ENCODE measurements around the gene GOLGA6L2.
"Not testable (repeated sequence)": the region's sequence is repeated elsewhere in the genome, so short reads cannot be mapped to it uniquely, and the experiment has no call there.

Gene GOLGA6L2

DNA sequence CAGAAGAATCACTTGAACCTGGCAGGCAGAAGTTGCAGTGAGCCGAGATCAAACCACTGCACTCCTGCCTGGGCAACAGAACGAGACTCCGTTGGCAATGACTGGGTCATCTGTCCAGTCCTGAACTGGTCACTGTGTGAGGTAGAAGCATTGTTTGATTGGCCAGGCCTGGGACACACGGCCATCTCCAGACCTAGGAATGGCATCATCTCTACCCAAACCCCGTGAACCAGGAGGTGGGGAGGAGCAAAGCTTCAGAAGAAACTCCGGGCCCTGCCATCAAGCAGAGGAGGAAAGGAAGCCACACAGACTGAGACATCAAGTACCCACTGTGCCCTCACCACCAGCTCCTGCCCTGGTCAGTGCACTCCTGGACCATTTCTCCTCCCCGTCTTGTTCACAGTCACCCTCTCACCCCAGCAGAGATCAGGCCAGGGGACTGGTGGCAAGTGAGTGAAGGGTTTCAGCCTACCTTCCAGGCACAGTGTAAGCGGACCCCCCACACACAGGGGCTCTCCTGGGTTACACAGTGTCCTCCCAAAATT, 31.6 kb downstream of the GOLGA6L2 start:
- no peak for DNase-seq (ENCODE audit: low read depth, low spot score)
- TF ChIP-seq SUZ12 (IDR thresholded peaks at IDR 0.05; ENCODE audit: extremely low read depth, insufficient read depth, insufficient read length) (no peak), ZNF274 (IDR thresholded peaks at IDR 0.05; ENCODE audit: low read depth, low read length) (no peak), YY1 (IDR thresholded peaks at IDR 0.05; ENCODE audit: insufficient read depth, insufficient read length) (no peak)
- Histone ChIP-seq H3K36me3 (ENCODE audit: insufficient read depth, insufficient read length, low read length) (no peaks in the 10 kb centered on the region), H3K9me3 (ENCODE audit: insufficient read depth, low read length) (no peaks in the 10 kb centered on the region), H3K27me3 (ENCODE audit: insufficient read depth, insufficient read length) (no peaks in the 10 kb centered on the region), H3K4me1 (ENCODE audit: insufficient read depth, insufficient read length) (no peaks in the 10 kb centered on the region), H3K4me3 (ENCODE audit: insufficient read length, low read depth) (no peak overlapping the region), H3K9ac (ENCODE audit: insufficient read length, low read depth) (no peak overlapping the region)

DNA sequence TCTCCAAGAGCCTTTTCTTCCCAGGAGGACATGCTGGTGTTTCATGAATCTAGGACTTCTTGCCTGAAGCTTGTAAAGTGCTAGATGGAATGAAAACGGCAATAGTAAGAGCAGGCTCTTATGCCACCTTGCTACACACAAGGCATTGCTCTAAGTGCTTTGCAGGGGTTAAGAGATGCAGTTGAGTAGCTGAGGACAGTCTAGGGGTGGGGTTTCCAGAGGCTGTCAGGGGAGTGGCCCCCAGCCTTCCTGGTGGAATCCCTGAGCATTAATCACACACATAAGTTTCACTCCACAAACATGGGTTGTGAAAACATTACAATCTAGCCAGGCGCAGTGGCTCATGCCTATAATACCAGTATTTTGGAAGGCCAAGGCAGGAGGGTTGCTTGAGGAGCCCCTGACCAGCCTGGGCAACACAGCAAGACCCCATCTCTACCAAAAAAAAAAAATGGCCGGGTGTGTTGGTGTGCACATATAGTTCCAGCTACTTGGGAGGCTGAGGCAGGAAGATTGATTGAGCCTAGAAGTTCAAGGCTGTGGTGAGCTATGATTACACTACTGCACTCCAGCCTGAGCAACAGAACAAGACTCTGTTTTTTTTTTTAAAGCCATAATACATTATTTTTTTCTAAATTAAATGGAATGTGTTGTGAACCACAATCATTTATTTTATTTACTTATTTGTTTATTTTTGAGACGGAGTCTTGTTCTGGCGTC, 34.0 kb downstream of the GOLGA6L2 start:
- not testable (repeated sequence) for DNase-seq (ENCODE audit: low read depth, low spot score); H3K4me3 ChIP-seq (ENCODE audit: insufficient read length, low read depth); H3K36me3 ChIP-seq (ENCODE audit: insufficient read depth, insufficient read length, low read length); H3K9ac ChIP-seq (ENCODE audit: insufficient read length, low read depth); H3K27me3 ChIP-seq (ENCODE audit: insufficient read depth, insufficient read length); H3K9me3 ChIP-seq (ENCODE audit: insufficient read depth, low read length); H3K4me1 ChIP-seq (ENCODE audit: insufficient read depth, insufficient read length)

DNA sequence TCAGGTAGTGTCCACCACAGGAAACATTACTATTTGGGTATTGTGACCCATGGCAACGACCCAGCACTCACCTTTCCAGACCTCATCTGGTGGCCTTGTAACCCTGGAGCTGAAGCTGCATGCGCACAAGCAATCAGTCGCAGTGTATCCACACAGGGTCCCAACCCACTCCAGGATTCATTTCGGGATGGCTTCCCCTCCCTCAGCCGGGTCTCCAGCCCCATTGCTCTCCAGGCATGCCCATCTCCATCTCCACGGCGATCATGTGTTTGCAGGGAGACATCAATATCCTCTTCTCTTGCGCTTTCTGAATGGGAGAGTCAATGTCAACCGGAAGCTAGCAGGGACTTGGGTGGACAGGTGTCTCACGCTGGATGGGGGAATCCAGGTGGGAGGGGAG, 35.2 kb downstream of the GOLGA6L2 start:
- DNase-seq (ENCODE audit: low read depth, low spot score) = no peak
- Histone ChIP-seq H3K27me3 (ENCODE audit: insufficient read depth, insufficient read length) (no peaks in the 10 kb centered on the region), H3K36me3 (ENCODE audit: insufficient read depth, insufficient read length, low read length) (no peaks in the 10 kb centered on the region), H3K4me3 (ENCODE audit: insufficient read length, low read depth) (no peak overlapping the region), H3K9me3 (ENCODE audit: insufficient read depth, low read length) (no peaks in the 10 kb centered on the region), H3K4me1 (ENCODE audit: insufficient read depth, insufficient read length) (no peaks in the 10 kb centered on the region), H3K9ac (ENCODE audit: insufficient read length, low read depth) (no peak overlapping the region)
- TF ChIP-seq YY1 (IDR thresholded peaks at IDR 0.05; ENCODE audit: insufficient read depth, insufficient read length) (no peak), SUZ12 (IDR thresholded peaks at IDR 0.05; ENCODE audit: extremely low read depth, insufficient read depth, insufficient read length) (no peak), ZNF274 (IDR thresholded peaks at IDR 0.05; ENCODE audit: low read depth, low read length) (no peak)

DNA sequence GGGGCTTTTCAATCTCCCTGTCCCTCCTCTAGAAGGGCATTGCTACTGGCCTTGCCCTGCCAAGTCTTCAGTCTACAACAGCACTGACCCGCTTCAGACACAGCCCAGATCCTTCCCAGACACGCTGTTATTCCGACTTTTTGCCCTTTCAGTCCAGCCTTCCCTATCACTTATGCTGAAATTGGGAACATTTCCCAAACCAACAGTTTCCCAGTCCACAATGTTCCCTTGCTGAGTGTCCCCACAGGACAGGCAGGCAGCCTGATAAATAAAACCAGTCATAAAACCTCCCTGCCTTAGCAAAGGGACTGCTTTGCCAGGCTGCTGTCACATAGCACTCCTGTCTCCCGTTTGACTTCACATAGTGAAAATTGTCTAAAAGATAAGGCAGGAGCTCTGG, 43.5 kb downstream of the GOLGA6L2 start:
- Histone ChIP-seq H3K27me3 (ENCODE audit: insufficient read depth, insufficient read length) (no peaks in the 10 kb centered on the region), H3K4me1 (ENCODE audit: insufficient read depth, insufficient read length) (no peaks in the 10 kb centered on the region), H3K4me3 (ENCODE audit: insufficient read length, low read depth) (no peak overlapping the region), H3K9me3 (ENCODE audit: insufficient read depth, low read length) (no peaks in the 10 kb centered on the region), H3K36me3 (ENCODE audit: insufficient read depth, insufficient read length, low read length) (no peaks in the 10 kb centered on the region), H3K9ac (ENCODE audit: insufficient read length, low read depth) (no peak overlapping the region)
- DNase-seq (ENCODE audit: low read depth, low spot score) = no peak
- TF ChIP-seq SUZ12 (IDR thresholded peaks at IDR 0.05; ENCODE audit: extremely low read depth, insufficient read depth, insufficient read length) (no peak), ZNF274 (IDR thresholded peaks at IDR 0.05; ENCODE audit: low read depth, low read length) (no peak), YY1 (IDR thresholded peaks at IDR 0.05; ENCODE audit: insufficient read depth, insufficient read length) (no peak)

DNA sequence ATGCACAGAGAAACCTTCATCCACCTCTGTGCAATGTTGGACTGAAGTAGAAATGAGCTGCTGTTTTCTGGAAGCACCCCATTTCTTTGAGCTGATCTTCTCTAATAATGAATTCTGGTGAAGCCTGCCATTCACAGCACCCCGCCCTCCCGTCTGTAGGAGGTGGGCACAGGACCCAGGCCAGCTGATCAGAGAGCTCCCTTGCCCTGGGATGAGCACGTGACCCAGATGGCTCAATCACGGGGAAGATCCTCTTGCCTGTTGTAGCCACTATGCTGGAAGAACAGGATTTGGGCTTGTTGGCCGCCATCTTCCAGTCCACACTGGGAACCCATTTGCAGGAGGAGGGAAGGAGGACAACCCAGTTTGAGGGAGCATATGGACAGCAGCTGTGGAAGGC, 44.5 kb downstream of the GOLGA6L2 start:
- TF ChIP-seq SUZ12 (IDR thresholded peaks at IDR 0.05; ENCODE audit: extremely low read depth, insufficient read depth, insufficient read length) (no peak), ZNF274 (IDR thresholded peaks at IDR 0.05; ENCODE audit: low read depth, low read length) (no peak), YY1 (IDR thresholded peaks at IDR 0.05; ENCODE audit: insufficient read depth, insufficient read length) (no peak)
- Histone ChIP-seq H3K9ac (ENCODE audit: insufficient read length, low read depth) (no peak overlapping the region), H3K36me3 (ENCODE audit: insufficient read depth, insufficient read length, low read length) (no peaks in the 10 kb centered on the region), H3K4me3 (ENCODE audit: insufficient read length, low read depth) (no peak overlapping the region), H3K4me1 (ENCODE audit: insufficient read depth, insufficient read length) (no peaks in the 10 kb centered on the region), H3K27me3 (ENCODE audit: insufficient read depth, insufficient read length) (no peaks in the 10 kb centered on the region), H3K9me3 (ENCODE audit: insufficient read depth, low read length) (no peaks in the 10 kb centered on the region)
- DNase-seq (ENCODE audit: low read depth, low spot score) = no peak

DNA sequence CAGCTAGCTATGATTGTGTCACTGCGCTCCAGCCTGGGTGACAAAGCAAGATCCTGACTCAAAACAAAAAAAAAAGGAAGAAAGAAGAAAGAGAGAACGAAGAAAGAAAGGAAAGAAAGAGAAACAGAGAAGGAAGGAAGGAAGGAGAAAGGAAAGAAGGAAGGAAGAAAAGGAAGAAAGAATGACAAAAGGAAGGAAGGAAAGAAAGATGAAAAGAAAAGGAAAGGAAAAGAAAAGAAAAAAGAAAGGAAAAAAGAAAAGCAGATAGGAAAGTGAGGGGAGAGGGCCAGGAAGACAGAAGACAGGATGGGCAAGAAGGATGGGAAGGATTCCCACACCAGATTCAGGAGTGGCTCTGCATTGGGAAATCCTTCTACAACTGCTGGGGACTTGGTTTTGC, 44.9 kb downstream of the GOLGA6L2 start:
- Histone ChIP-seq H3K27me3 (ENCODE audit: insufficient read depth, insufficient read length) (no peaks in the 10 kb centered on the region), H3K4me1 (ENCODE audit: insufficient read depth, insufficient read length) (no peaks in the 10 kb centered on the region), H3K4me3 (ENCODE audit: insufficient read length, low read depth) (no peak overlapping the region), H3K36me3 (ENCODE audit: insufficient read depth, insufficient read length, low read length) (no peaks in the 10 kb centered on the region), H3K9ac (ENCODE audit: insufficient read length, low read depth) (no peak overlapping the region), H3K9me3 (ENCODE audit: insufficient read depth, low read length) (no peaks in the 10 kb centered on the region)
- DNase-seq (ENCODE audit: low read depth, low spot score) = no peak
- TF ChIP-seq SUZ12 (IDR thresholded peaks at IDR 0.05; ENCODE audit: extremely low read depth, insufficient read depth, insufficient read length) (no peak), YY1 (IDR thresholded peaks at IDR 0.05; ENCODE audit: insufficient read depth, insufficient read length) (no peak), ZNF274 (IDR thresholded peaks at IDR 0.05; ENCODE audit: low read depth, low read length) (no peak)

DNA sequence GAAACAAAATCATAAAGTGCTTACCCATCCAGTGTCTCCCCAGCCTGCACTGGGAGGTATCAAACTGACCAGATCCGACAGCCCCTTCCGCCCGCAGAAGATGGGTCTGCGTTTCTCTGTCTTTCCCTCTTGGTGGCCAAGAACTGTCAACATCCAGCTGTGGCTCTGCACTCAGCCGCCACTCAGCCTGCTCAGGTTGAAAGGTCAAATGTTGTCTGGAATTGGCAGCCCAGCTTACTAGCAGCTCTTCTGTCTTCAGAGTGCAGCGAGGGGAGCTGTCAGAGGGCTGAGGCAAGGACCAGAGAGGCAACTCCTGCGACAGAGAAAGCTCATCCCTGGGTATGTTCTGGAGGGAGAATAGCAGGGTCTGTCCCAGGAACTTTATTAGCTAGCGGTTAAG, 45.4 kb downstream of the GOLGA6L2 start:
- no peak overlapping the region for H3K4me3 ChIP-seq (ENCODE audit: insufficient read length, low read depth)
- TF ChIP-seq YY1 (IDR thresholded peaks at IDR 0.05; ENCODE audit: insufficient read depth, insufficient read length) (no peak), SUZ12 (IDR thresholded peaks at IDR 0.05; ENCODE audit: extremely low read depth, insufficient read depth, insufficient read length) (no peak), ZNF274 (IDR thresholded peaks at IDR 0.05; ENCODE audit: low read depth, low read length) (no peak)
- no peaks in the 10 kb centered on the region for H3K4me1 ChIP-seq (ENCODE audit: insufficient read depth, insufficient read length)
- DNase-seq (ENCODE audit: low read depth, low spot score) = no peak
- H3K27me3 ChIP-seq (ENCODE audit: insufficient read depth, insufficient read length) = no peaks in the 10 kb centered on the region
- no peaks in the 10 kb centered on the region for H3K9me3 ChIP-seq (ENCODE audit: insufficient read depth, low read length)
- H3K9ac ChIP-seq (ENCODE audit: insufficient read length, low read depth) = no peak overlapping the region
- no peaks in the 10 kb centered on the region for H3K36me3 ChIP-seq (ENCODE audit: insufficient read depth, insufficient read length, low read length)

DNA sequence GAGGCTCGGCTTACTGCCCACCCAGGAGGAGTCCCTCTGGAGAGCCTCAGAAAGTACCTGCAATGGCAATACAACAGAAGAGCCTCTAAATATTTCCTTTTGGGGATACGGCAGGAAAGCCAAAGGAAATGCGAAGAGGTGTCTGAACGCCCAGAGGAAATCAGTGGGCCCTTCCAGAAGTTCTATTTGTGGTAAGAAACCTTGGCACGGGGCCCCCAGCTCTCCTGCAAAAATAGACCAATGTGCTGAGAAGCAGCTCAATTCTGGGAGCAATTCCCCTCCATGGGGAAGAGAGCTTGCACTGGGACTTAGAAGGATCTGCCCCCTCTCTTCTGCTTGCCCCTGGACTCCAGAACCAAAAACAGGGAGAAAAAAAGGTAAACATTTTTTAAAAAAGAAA, 47.8 kb downstream of the GOLGA6L2 start:
- H3K27me3 ChIP-seq (ENCODE audit: insufficient read depth, insufficient read length); H3K9me3 ChIP-seq (ENCODE audit: insufficient read depth, low read length); H3K9ac ChIP-seq (ENCODE audit: insufficient read length, low read depth); DNase-seq (ENCODE audit: low read depth, low spot score); H3K4me3 ChIP-seq (ENCODE audit: insufficient read length, low read depth); H3K36me3 ChIP-seq (ENCODE audit: insufficient read depth, insufficient read length, low read length); H3K4me1 ChIP-seq (ENCODE audit: insufficient read depth, insufficient read length): not testable (repeated sequence)

DNA sequence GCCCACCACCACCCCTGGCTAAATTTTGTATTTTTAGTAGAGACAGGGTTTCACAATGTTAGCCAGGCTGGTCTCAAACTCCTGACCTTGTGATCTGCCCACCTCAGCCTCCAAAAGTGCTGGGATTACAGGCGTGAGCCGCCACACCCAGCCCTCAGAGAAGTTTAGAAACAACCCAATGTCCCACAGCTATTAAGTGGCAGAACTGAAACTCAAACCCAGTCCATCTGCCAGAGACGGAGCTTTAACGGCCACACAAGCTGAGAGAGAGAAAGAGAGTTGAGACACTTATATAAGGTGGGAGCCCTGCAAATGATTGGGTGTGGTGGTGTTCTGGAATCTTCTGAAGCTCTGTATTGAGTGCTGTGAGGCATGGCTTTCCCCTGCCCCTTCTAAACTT, 48.7 kb downstream of the GOLGA6L2 start:
- H3K4me3 ChIP-seq (ENCODE audit: insufficient read length, low read depth); H3K27me3 ChIP-seq (ENCODE audit: insufficient read depth, insufficient read length); H3K4me1 ChIP-seq (ENCODE audit: insufficient read depth, insufficient read length); H3K9ac ChIP-seq (ENCODE audit: insufficient read length, low read depth); H3K9me3 ChIP-seq (ENCODE audit: insufficient read depth, low read length); H3K36me3 ChIP-seq (ENCODE audit: insufficient read depth, insufficient read length, low read length); DNase-seq (ENCODE audit: low read depth, low spot score): not testable (repeated sequence)

Measured in NT2/D1 (cell line).